RWPE2 (cell line): ENCODE measurements around the gene NALCN.

Experiments used
- ATAC-seq: fragments of 200-7000 bp; cut with Tn5 transposase; 3 replicates; pipeline ENCODE4 v1.9.1; 2021; ENCODE audit warnings: low read depth
- DNase-seq: peaks from one replicate; pipeline ENCODE4 v3.0.0-alpha.2; 2020; ENCODE audit warnings: low spot score
- H3K27ac ChIP-seq: fragments of 450-650 bp; 2 replicates; pipeline ENCODE4 v1.5.1; 2017; ENCODE audit warnings: mild to moderate bottlenecking; ENCODE audit not compliant: poor library complexity, severe bottlenecking
- H3K27me3 ChIP-seq: fragments of 250-450 bp; sonication (Bioruptor Pico); 2 replicates; pipeline ENCODE4 v1.5.1; 2021; ENCODE audit warnings: mild to moderate bottlenecking, moderate library complexity; ENCODE audit not compliant: insufficient read depth, poor library complexity, severe bottlenecking
- H3K36me3 ChIP-seq: fragments of 250-450 bp; sonication (Bioruptor Pico); 2 replicates; pipeline ENCODE4 v1.5.1; 2020; ENCODE audit warnings: low read depth, mild to moderate bottlenecking, moderate library complexity
- H3K4me1 ChIP-seq: fragments of 250-450 bp; sonication (Bioruptor Pico); 2 replicates; pipeline ENCODE4 v1.5.1; 2021; ENCODE audit warnings: mild to moderate bottlenecking, moderate library complexity; ENCODE audit not compliant: insufficient read depth, poor library complexity, severe bottlenecking
- H3K4me3 ChIP-seq: fragments of 250-450 bp; sonication (Bioruptor Pico); 2 replicates; pipeline ENCODE4 v1.5.1; 2021; ENCODE audit warnings: mild to moderate bottlenecking, moderate library complexity; ENCODE audit not compliant: severe bottlenecking
- H3K9me3 ChIP-seq: fragments of 250-450 bp; sonication (Bioruptor Pico); 2 replicates; pipeline ENCODE4 v1.5.1; 2021; ENCODE audit warnings: mild to moderate bottlenecking, moderate library complexity; ENCODE audit not compliant: severe bottlenecking
- CTCF ChIP-seq: fragments of 450-650 bp; IDR thresholded peaks from one replicate; pipeline ENCODE4 v1.5.1; 2017; ENCODE audit warnings: mild to moderate bottlenecking, moderate library complexity; ENCODE audit not compliant: poor library complexity, severe bottlenecking

Gene NALCN

GRCh38 chr13:101300531-101300930 is 115.8 kb downstream of the NALCN start:
- H3K27ac ChIP-seq, result no peak overlapping the region
- H3K27me3 ChIP-seq, result no peaks in the 10 kb centered on the region
- no peak overlapping the region for H3K4me3 ChIP-seq
- no peak for TF ChIP-seq CTCF
- H3K9me3 ChIP-seq, result no peaks in the 10 kb centered on the region
- no peaks in the 10 kb centered on the region for H3K36me3 ChIP-seq
- H3K4me1 ChIP-seq, result no peaks in the 10 kb centered on the region
- no peak for DNase-seq
- ATAC-seq, result no peak

- no peak for DNase-seq
- peak; percentile 49; the same call in 2 of the 3 replicates for ATAC-seq
- no peaks in the 10 kb centered on the region for H3K4me1 ChIP-seq
- no peaks in the 10 kb centered on the region for H3K27me3 ChIP-seq
- no peaks in the 10 kb centered on the region for H3K9me3 ChIP-seq
- no peak overlapping the region for H3K27ac ChIP-seq
- no peak overlapping the region for H3K4me3 ChIP-seq
- H3K36me3 ChIP-seq, result no peaks in the 10 kb centered on the region
- TF ChIP-seq CTCF, result peak; percentile 17
Observed at GRCh38 chr13:101298517-101298916, 117.8 kb downstream of the NALCN start.

- no peak for ATAC-seq
- Histone ChIP-seq H3K36me3 (no peaks in the 10 kb centered on the region), H3K9me3 (no peaks in the 10 kb centered on the region), H3K27ac (no peak overlapping the region), H3K4me1 (no peaks in the 10 kb centered on the region), H3K4me3 (no peak overlapping the region), H3K27me3 (no peaks in the 10 kb centered on the region)
- no peak for TF ChIP-seq CTCF
- no peak for DNase-seq
Observed at GRCh38 chr13:101297794-101298193, 118.5 kb downstream of the NALCN start.

- Histone ChIP-seq H3K27ac (no peak overlapping the region), H3K4me1 (no peaks in the 10 kb centered on the region), H3K4me3 (no peak overlapping the region), H3K27me3 (no peaks in the 10 kb centered on the region), H3K36me3 (no peaks in the 10 kb centered on the region), H3K9me3 (no peaks in the 10 kb centered on the region)
- ATAC-seq, result no peak
- TF ChIP-seq CTCF, result no peak
- DNase-seq, result no peak
Observed at GRCh38 chr13:101292711-101293110, 123.6 kb downstream of the NALCN start.

GRCh38 chr13:101291646-101292515 is 124.4 kb downstream of the NALCN start:
- no peak overlapping the region for H3K27ac ChIP-seq
- no peaks in the 10 kb centered on the region for H3K36me3 ChIP-seq
- H3K27me3 ChIP-seq, result no peaks in the 10 kb centered on the region
- H3K4me1 ChIP-seq, result no peaks in the 10 kb centered on the region
- H3K9me3 ChIP-seq, result no peaks in the 10 kb centered on the region
- DNase-seq (no peak), ATAC-seq (no peak)
- no peak for TF ChIP-seq CTCF
- H3K4me3 ChIP-seq, result no peak overlapping the region
